IPS DF 4.7 (cell line): Measurements from ENCODE around the gene PAPOLA.
"Not testable (repeated sequence)": the region's sequence is repeated elsewhere in the genome, so short reads cannot be mapped to it uniquely, and the experiment has no call there.

Source experiments
- DNase-seq: peaks from one replicate; pipeline ENCODE4 v3.0.0-alpha.2; 2013; ENCODE audit warnings: low spot score; ENCODE audit errors: extremely low read depth

PAPOLA gene

GRCh38 chr14:96501740-96502620 lies at the start of gene PAPOLA:
TSS of gene PAPOLA (plus strand) at chr14:96502382. CDS start at chr14:96502593, 211 bp downstream.
- DNase-seq = peak; percentile 82

DNA sequence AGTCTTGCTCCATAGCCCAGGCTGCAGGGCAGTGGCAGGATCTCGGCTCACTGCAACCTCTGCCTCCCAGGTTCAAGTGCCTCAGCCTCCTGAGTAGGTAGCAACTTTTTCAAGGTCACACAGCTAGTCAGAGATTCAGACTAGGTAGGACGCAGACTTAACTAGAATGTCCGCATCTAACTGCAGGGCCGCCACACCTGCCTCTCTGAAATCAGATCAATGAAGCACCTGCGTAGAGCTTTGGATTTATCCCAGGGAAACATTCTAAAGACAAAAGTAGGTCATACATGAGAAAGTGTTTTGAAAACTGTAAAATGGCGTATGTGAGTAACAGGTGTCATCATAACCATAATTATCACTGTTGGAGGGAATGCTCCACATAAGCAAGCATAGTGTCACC lies 49.5 kb upstream of the PAPOLA start:
- no peak for DNase-seq

GRCh38 chr14:96455588-96455987 lies 46.6 kb upstream of the PAPOLA start:
- no peak for DNase-seq

DNA sequence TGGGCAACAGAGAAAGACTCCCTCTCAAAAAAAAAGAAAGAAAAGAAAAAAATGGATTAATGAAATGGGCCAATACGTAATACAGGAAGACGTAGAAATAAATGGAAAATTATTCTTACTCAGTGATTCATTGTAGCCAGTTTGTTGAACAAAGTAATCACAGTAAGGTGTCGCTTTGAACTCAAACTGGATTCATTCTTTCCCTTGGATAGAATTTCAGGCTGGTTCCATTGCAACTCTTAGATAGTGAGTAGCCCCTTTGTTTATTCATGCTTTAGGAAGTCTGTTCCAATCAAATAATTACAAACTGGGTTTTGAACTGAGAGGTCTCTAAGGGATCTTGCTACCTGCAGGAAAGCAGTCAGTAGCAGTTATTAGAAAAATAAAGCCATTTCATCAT lies 42.3 kb upstream of the PAPOLA start:
- no peak for DNase-seq

DNA sequence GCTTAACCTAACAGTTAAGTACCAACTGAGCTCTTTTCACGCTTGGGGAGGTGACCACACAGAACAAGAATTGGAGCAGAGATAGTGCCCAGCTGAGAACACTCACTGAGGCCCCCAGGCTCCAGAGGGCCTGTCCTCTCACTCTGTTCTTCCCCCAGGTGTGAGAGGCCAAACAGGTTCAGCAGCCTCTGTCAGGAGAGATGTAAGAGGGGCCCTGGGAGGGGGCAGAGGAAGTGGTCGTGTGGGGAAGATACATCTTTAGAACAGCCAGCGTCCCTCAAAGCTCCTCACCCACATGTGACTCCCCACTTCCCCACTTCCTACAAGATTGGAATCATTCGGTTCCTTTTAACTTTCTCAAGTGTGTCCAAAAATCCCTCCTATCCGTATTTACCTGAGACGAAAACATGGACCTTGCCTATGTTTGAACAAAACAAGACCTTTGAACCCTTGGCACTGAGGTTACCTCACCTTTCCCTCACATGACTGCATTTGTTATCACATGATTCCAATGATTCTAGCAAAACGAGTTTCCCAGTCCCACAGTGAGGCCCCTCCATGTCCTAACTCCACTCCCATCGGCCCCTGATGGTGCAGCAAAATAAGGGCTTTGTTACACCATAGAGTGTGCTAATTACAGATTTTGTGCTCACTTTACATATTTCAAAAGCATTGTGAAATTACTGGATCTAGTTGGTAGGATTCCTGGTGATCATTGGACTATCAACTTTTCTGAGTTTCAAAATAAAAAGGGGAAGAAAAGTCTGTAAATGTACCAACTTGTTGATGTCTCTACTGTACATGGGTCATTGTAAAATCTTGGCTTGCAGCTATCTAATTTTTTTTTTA lies 40.0 kb upstream of the PAPOLA start:
- DNase-seq = no peak

- no peak for DNase-seq
Observed at GRCh38 chr14:96464136-96464535, 38.0 kb upstream of the PAPOLA start.

DNA sequence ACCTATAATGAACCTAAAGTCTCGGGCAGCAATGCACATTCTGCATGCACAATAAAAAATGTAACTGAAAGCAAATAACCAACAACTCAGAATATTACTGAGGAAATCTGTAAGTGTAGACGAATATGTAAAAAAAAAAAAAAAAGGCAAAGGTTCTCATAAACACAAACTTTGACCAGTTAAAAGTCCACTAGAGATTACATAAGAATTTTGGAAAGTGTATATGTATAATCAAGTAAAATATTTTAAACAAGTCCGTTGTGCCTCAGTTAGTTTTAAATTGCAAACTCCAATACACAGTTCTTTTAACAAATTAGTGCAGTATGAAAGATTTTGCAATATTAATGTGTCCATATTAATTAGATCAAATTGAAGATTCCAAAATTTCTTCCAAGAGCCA lies 35.3 kb upstream of the PAPOLA start:
- no peak for DNase-seq

DNA sequence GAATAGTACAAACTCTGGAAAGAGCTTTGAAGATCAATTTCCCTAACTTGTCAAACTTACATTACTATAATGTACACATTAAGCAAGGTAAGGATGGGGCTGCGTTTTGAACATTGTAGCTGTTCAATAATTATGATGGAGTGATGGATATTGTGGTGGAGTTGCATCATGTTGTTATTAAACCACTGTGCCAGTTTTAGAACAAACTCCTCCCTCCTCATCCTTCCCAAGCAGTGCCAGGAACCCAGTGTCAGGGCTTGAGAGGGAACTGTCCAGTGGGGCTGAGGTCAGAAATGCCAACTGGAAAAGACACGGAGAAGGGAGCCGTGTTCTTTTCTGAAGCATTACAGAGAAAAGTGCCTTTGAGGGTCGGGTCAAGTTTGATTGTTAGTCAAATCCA lies 31.9 kb upstream of the PAPOLA start:
- DNase-seq = no peak

GRCh38 chr14:96470967-96471366 lies 31.2 kb upstream of the PAPOLA start:
- not testable (repeated sequence) for DNase-seq

- DNase-seq = no peak
Observed at GRCh38 chr14:96478119-96478518, 24.1 kb upstream of the PAPOLA start.

DNA sequence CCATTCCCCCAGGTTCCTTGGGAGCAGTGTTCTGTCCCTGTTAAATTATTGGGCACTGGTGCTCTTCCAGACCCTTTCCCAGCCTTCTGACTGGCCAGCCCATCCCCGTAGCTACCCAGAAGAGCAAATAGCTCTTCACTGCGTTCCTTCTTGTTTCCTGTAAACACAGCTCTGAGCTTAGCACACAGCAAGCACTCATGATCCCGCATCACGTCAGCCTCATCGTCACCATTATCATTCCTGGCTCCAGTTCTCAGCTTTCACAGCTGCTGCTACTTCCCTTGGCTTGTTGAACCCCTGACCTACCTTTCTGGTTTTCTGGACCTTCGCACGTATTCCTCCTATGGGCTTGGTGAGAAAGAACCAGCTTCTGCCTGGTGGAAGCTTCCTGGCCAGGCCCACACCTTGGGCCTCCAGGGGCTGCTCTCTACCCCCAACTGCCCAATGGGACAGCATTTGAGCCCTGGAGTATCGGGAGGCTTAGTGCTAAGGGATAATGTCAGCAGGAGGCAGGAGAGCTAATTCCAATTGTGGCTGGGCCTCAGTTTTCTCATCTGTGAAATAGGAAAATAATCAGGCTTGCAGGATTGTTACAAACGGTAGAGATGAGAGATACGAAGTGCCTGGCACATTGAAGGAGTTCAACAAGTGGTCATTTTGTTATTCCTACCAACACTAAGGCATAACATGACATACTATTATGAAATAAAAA lies 22.6 kb upstream of the PAPOLA start:
- no peak for DNase-seq

DNA sequence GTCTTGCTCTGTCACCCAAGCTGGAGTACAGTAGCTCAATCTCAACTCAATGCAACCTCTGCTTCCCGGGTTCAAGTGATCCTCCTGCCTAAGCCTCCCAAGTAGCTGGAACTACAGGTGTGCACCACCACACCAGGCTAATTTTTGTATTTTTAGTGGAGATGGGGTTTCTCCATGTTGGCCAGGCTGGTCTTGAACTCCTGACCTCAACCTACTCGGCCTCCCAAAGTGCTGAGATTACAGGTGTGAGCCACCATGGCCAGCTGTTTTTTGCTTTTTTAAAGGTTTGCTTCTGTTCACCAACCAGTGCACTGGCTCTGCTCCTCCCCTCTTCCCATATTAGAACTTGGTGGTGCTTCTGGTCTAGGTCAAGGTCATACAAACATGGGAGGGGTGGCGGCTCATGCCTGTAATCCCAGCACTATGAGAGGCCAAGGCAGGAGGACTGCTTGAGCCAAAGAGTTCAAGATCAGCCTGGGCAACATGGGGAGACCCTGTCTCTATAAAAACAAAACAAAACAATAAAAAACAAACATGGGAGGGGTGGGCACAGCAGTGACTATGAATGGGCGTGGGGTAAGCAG lies 20.4 kb upstream of the PAPOLA start:
- no peak for DNase-seq

- DNase-seq = no peak
Observed at GRCh38 chr14:96482986-96483385, 19.2 kb upstream of the PAPOLA start.

DNA sequence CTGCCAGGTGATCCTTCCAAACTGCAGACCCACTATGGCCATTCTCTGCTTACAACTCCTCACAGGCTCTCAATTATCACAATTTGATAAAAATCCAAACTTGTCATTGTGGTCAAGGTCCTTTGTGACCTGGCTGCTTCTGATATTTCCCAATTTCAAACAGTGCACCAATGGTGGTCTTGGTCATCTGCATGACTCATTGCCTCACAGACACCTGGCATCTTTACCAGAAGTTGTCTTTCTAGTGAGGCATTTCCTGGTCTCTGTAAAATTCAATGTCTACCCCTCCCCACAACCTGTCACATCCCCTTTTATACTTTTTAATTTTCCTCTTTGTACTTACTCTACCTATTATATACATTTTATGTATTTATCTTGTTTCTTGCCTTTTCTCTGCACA lies 17.8 kb upstream of the PAPOLA start:
- DNase-seq = no peak

- no peak for DNase-seq
Observed at GRCh38 chr14:96486705-96487104, 15.5 kb upstream of the PAPOLA start.

DNA sequence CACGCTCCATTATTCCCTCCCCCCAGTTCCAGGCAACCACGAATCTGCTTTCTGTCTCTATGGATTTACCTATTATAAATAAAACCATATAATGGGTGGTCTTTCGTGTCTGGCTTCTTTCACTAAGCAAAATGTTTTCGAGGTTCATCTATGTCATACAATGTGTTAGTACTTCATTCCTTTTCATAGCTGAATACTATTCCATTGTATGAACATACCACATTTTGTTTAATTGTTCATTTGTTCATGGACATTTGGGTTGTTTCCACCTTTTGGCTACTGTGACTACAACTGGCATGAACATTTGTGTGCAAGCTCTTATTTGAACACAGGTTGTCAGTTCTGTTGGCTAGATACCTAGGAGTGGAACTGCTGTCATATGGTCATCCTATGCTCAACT lies 12.9 kb upstream of the PAPOLA start:
- DNase-seq = no peak

DNA sequence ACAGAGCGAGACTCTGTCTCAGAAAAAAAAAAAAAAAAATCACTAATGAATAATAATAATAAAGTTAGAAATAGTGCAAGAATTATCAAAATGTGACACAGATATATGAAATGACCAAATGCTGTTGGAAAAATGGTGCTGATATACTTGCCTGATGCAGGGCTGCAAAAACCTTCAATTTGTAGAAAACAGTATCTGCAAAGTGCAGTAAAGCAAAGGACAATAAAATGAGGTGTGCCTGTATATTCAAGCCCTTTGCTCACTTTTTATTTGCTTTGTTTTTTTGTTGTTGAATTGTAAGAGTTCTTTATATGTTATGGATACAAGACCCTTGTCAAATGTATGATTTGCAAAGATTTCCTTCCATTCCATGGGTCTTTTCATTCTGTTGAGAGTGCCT lies 9.0 kb upstream of the PAPOLA start:
- DNase-seq = no peak

DNA sequence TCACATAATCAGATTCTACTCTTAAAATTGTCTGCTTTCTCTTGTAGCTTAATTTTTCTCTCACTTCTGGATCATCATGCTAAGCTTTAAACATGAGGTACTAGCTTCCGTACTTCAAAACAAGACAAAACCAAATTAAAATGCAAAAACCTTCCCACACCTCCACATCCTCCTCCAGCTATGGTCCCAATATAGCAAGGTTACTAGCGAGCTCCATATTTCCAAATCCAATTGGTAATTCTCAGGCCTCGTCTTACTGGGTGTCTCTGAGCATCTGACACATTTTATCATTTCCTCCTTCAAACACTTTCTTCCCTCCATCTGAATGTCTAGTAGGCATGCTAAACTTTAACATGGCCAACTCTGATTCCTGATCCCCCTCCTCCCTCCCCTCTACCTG lies 7.9 kb upstream of the PAPOLA start:
- DNase-seq = no peak

- no peak for DNase-seq
Observed at GRCh38 chr14:96497087-96497486, 5.1 kb upstream of the PAPOLA start.

DNA sequence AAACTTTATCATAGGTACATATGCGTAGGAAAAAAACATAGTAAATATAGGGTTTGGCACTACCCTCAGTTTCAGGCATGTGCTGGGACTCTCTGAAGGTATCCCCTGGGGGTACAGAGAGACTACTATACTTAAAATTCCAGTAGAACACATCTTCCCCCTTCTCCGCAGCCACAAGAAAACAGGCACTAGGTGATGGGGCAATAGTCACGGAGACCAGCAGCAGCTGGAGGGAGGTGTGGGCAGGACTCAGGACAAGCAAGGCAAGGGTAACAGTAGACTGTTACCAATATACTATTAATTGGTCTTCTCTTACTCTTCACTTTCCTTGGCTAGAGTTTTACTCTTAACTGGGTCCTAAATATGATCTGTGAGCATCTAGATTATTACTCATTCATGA lies 4.6 kb upstream of the PAPOLA start:
- DNase-seq = no peak

GRCh38 chr14:96501217-96501739 lies 904 bp upstream of the PAPOLA start:
- no peak for DNase-seq
